Cardiac atrium fibroblast (primary cell): ENCODE measurements around the gene HOPX. TPM values are rescaled to one million over a fixed set of nuclear protein-coding genes. Genes with fewer than 3 reads are reported as not detected.

Source experiments
- total RNA-seq: library from RNA; depleted of rRNA; stranded (reverse); fragments of >200 nt; gene quantifications from 2 replicates; pipeline ENCODE4 v1.2.3, GENCODE V29; 2015

The HOPX gene, protein sequence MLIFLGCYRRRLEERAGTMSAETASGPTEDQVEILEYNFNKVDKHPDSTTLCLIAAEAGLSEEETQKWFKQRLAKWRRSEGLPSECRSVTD
- total RNA-seq = 4.3 and 15.4 TPM in 2 replicates

GRCh38 chr4:56681158-56681852 is at the start of gene HOPX:
HOPX (minus strand) TSS chr4:56681296; CDS start chr4:56657816, 23,480 bp downstream.

Other genes starting within 250 kb of the HOPX start
- 9.9 and 12.6 TPM in 2 replicates for gene PPAT, start 245.7 kb downstream of the HOPX start, total RNA-seq
- gene PAICS, start 245.0 kb downstream of the HOPX start, total RNA-seq = 68.4 and 74.8 TPM in 2 replicates
- 46.2 and 50.7 TPM in 2 replicates for gene SRP72, start 213.7 kb downstream of the HOPX start, total RNA-seq
- gene ARL9, start 175.5 kb downstream of the HOPX start, total RNA-seq = 0.16 TPM in 1 of 2 replicates, not detected in the other
- gene SPINK2, start 140.4 kb upstream of the HOPX start, total RNA-seq = not detected in 2 replicates
- 21.5 and 24.6 TPM in 2 replicates for gene REST, start 226.6 kb upstream of the HOPX start, total RNA-seq